ENCODE data around the gene ITGAE. TPM values are rescaled to one million over a fixed set of nuclear protein-coding genes. Genes with fewer than 3 reads are reported as not detected.
A peak's percentile ranks its signal among the peaks of the same experiment; 100 is the strongest.

ITGAE gene
- total and polyA plus RNA-seq, 10 of the 15 experiments (the other 5 are each of a cell fraction or from before 2014, with no cell fraction given): 13.1 to 161 (median 34.8) TPM

GRCh38 chr17:3732210-3732621 is 68.8 kb downstream of the ITGAE start (continued):
- TF ChIP-seq PAX5 (IDR thresholded peaks at IDR 0.05; ENCODE audit: borderline replicate concordance, low read depth, low read length) (0 out of 2 replicates have a peak, but pooled peaks have one; percentile 49), YY1 (IDR thresholded peaks at IDR 0.05; ENCODE audit: low read depth, low read length) (peak; percentile 17; the same call in 1 of the 2 replicates), POU2F2 (IDR thresholded peaks at IDR 0.05; ENCODE audit: borderline replicate concordance, low read depth, low read length) (peak; percentile 23; the same call in 1 of the 3 replicates), ZNF687 (IDR thresholded peaks at IDR 0.05) (no peak), ATF7 (IDR thresholded peaks at IDR 0.05; ENCODE audit: low read depth) (0 out of 2 replicates have a peak, but pooled peaks have one; percentile 15), IRF4 (IDR thresholded peaks at IDR 0.05; ENCODE audit: low read depth, low read length) (peak; percentile 51; the same call in 1 of the 2 replicates), SMC3 (IDR thresholded peaks at IDR 0.05; ENCODE audit: borderline replicate concordance, low read length) (peak; percentile 68; the same call in 1 of the 2 replicates)

GRCh38 chr17:3730881-3731429 is 70.0 kb downstream of the ITGAE start:
- no peak for ATAC-seq
- Histone ChIP-seq H3K27me3 (replicated peaks in 1 of 2; ENCODE audit: control insufficient read depth in 2 of 2, insufficient read depth in 2 of 2, low read length in 1 of 2) (no peaks in the 10 kb centered on the region), H3K36me3 (ENCODE audit: control insufficient read depth in 2 of 2, insufficient read depth in 2 of 2, low read length in 1 of 2) (no peaks in the 10 kb centered on the region), H3K9me3 (replicated peaks; ENCODE audit: control insufficient read depth, insufficient read depth, low read length) (no peaks in the 10 kb centered on the region), H3K4me3 (no peak overlapping the region), H3K27ac (ENCODE audit: control insufficient read depth, insufficient read depth) (no peak overlapping the region), H3K4me2 (ENCODE audit: control insufficient read depth, insufficient read depth) (no peak overlapping the region), H3K9ac (ENCODE audit: control insufficient read depth, insufficient read depth, low read length) (no peak overlapping the region), H3K4me1 (ENCODE audit: control insufficient read depth, insufficient read depth, low read length) (peaks cover 11% of the 10 kb centered on the region), H2AFZ (ENCODE audit: control insufficient read depth, low read depth, low read length) (no peak overlapping the region), H4K20me1 (ENCODE audit: control insufficient read depth, insufficient read depth) (no peaks in the 10 kb centered on the region), H3K79me2 (ENCODE audit: control insufficient read depth, insufficient read depth, low read length) (peaks cover 15% of the 10 kb centered on the region)
- no TSS peak for BruUV-seq (replicated peaks)
- 56% methylated on average over 8 of the region's 9 CpGs for WGBS (ENCODE audit: insufficient coverage, insufficient replicate concordance, low lambda C conversion rate, missing lambda C conversion rate)
- POLR2A ChIA-PET: interaction anchor here (0.7 kb wide), 1 partner anchor 9 kb away, joined by 3 read pairs; no protein-coding TSS in a partner anchor
- RAD21 ChIA-PET (ENCODE audit: unreplicated experiment): interaction anchor here (1.1 kb wide), 1 partner anchor 9 kb away, joined by 3 read pairs; no protein-coding TSS in a partner anchor
- no peak for TF ChIP-seq MAX (IDR thresholded peaks at IDR 0.05; ENCODE audit: low read depth, low read length)
- TF ChIP-seq RAD21 (IDR thresholded peaks at IDR 0.05; ENCODE audit: insufficient read depth, low read depth, low read length): no peak
- intact Hi-C loops (cut with micrococcal nuclease; ENCODE audit: unreplicated experiment): loop anchor here (10.0 kb wide), 3 partner anchors 274 to 686 kb away; no protein-coding TSS in a partner anchor
- FAIRE-seq: no peak
- no peak for DNase-seq (ENCODE audit: low read depth, low spot score)
- in situ Hi-C loops (cut with MboI): no loop called here
- SMC1A ChIA-PET (ENCODE audit: uncharacterized antibody, unreplicated experiment): interaction anchor here (0.9 to 10.8 kb wide), 3 partner anchors 18 to 97 kb away, joined by 5 to 255 read pairs (median 6); no protein-coding TSS in a partner anchor
- CTCF ChIA-PET: interaction anchor here (1.7 kb wide), 1 partner anchor 128 kb away, joined by 7 read pairs; no protein-coding TSS in a partner anchor

Data from GM12878 (cell line).